ENCODE data around the gene NAT8. TPM values are rescaled to one million over a fixed set of nuclear protein-coding genes. Genes with fewer than 3 reads are reported as not detected.
"Not testable (repeated sequence)": the region's sequence is repeated elsewhere in the genome, so short reads cannot be mapped to it uniquely, and the experiment has no call there.

Gene NAT8
- total RNA-seq, 6 donors from 2014 or later, result not detected

DNA sequence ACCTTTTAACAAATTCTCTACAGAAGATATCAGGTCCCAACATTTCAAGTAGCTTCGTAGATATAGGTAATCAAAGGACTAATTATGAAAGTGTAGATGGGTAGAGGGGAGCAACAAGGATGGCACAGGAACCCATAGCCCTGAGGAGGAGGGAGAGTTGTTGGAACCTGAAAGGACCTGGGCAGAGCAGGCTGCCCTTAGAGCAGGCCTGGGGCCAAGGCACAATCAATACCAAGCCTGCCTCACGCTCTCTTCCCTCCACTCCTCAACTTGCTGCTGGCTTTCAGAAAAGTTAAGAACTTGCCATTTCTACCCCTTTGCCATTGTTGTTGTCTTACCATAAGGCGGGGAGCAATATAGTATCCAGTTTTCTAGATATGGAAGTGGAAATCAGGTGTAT is 10.1 kb upstream of the NAT8 start:
- Histone ChIP-seq H3K4me1 (no peaks in the 10 kb centered on the region), H3K4me3 (no peak overlapping the region), H3K27me3 (no peaks in the 10 kb centered on the region), H3K27ac (no peak overlapping the region), H3K9me3 (no peaks in the 10 kb centered on the region), H3K36me3 (no peaks in the 10 kb centered on the region)
- ATAC-seq (ENCODE audit: low FRiP score in 2 of 2) (no peak), DNase-seq (no peak)
- TF ChIP-seq, protein P1, sequence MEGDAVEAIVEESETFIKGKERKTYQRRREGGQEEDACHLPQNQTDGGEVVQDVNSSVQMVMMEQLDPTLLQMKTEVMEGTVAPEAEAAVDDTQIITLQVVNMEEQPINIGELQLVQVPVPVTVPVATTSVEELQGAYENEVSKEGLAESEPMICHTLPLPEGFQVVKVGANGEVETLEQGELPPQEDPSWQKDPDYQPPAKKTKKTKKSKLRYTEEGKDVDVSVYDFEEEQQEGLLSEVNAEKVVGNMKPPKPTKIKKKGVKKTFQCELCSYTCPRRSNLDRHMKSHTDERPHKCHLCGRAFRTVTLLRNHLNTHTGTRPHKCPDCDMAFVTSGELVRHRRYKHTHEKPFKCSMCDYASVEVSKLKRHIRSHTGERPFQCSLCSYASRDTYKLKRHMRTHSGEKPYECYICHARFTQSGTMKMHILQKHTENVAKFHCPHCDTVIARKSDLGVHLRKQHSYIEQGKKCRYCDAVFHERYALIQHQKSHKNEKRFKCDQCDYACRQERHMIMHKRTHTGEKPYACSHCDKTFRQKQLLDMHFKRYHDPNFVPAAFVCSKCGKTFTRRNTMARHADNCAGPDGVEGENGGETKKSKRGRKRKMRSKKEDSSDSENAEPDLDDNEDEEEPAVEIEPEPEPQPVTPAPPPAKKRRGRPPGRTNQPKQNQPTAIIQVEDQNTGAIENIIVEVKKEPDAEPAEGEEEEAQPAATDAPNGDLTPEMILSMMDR (IDR thresholded peaks at IDR 0.05), result no peak
- TF ChIP-seq POLR2AphosphoS5 (IDR thresholded peaks at IDR 0.05) (no peak), EP300 (IDR thresholded peaks at IDR 0.05) (no peak), POLR2A (IDR thresholded peaks at IDR 0.05) (no peak)
- 92 to 93% methylated on average over 3 of the region's 3 CpGs for WGBS, 2 donors

DNA sequence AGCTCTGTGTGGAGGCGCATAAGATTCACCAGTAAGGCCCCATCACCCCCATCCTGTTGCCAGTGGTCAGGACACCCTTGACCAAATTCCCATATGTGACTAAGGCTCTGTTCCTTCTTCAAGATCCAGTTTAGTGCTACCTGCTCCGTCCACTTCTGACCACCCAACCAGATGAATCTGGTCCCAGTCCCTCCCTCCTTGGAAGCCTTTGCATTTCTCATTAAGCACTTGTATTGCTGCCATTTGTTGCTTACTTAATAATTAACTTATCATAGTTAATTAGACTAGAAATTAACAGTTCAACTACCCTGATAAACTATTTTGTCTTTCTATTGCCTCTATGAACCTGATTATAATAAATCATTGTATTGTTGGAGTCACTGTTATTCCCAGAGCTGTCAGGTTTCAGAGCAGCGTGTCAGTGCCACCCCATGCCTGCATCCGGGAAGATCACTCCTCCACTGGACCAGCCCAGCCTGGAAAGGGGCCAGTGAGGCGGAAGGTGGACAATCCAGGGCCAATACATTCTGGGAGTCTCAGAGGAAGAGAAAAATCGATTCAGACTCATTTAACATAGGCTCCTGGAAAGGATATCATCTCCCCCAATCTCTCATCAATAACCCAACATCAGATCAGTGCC is 9.5 kb upstream of the NAT8 start:
- H3K4me3 ChIP-seq, result no peak overlapping the region
- H3K9me3 ChIP-seq, result no peaks in the 10 kb centered on the region
- DNase-seq, result no peak
- 63 to 66% methylated on average over 5 to 6 of the region's 6 CpGs for WGBS, 2 donors
- no peak overlapping the region for H3K27ac ChIP-seq
- H3K36me3 ChIP-seq, result no peaks in the 10 kb centered on the region
- TF ChIP-seq, protein P1 (IDR thresholded peaks at IDR 0.05), result no peak
- TF ChIP-seq EP300 (IDR thresholded peaks at IDR 0.05), result no peak
- no peak for TF ChIP-seq POLR2A (IDR thresholded peaks at IDR 0.05)
- TF ChIP-seq POLR2AphosphoS5 (IDR thresholded peaks at IDR 0.05), result no peak
- no peaks in the 10 kb centered on the region for H3K27me3 ChIP-seq
- no peaks in the 10 kb centered on the region for H3K4me1 ChIP-seq
- no peak for ATAC-seq (ENCODE audit: low FRiP score in 2 of 2)

DNA sequence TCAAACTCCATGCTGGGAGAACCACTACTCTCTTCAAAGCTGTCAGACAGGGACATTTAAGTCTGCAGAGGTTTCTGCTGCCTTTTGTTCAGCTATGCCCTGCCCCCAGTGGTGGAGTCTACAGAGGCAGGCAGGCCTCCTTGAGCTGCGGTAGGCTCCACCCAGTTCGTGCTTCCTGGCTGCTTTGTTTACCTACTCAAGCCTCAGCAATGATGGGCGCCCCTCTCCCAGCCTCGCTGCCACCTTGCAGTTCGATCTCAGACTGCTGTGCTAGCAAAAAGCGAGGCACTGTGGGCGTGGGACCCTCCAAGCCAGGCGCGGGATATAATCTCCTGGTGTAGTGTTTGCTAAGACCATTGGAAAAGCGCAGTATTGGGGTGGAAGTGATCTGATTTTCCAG is 5.5 kb upstream of the NAT8 start:
- not testable (repeated sequence) for H3K27ac ChIP-seq; H3K4me1 ChIP-seq; H3K36me3 ChIP-seq; H3K27me3 ChIP-seq; ATAC-seq (ENCODE audit: low FRiP score in 2 of 2); H3K9me3 ChIP-seq; H3K4me3 ChIP-seq
- peak in 1 of 2 donors; percentile 27 for DNase-seq
- 80 to 87% methylated on average over 7 to 10 of the region's 10 CpGs for WGBS, 2 donors

DNA sequence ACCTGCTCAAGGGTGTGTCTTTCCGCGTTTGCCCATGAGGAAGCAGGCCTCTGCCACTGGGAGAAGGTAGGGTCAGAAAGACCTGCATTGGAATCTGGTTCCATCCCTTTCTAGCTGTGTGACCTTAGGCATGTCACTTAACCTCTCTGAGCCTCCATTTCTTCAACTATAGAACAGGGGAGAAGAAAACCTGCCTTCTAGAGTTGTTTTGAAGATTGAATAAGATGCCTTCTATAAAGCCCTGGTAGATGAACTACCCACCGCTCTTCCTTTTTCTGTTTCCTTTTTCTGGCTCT is 507 bp downstream of the NAT8 start:
- H3K36me3 ChIP-seq, result no peaks in the 10 kb centered on the region
- WGBS, 2 donors, result 73 to 78% methylated on average over 3 of the region's 3 CpGs
- DNase-seq (no peak), ATAC-seq (ENCODE audit: low FRiP score in 2 of 2) (no peak)
- no peak overlapping the region for H3K4me3 ChIP-seq
- no peaks in the 10 kb centered on the region for H3K27me3 ChIP-seq
- no peaks in the 10 kb centered on the region for H3K9me3 ChIP-seq
- H3K27ac ChIP-seq, result no peak overlapping the region
- H3K4me1 ChIP-seq, result peaks cover 0 to 4% (median 0%) of the 10 kb centered on the region in 4 donors
- TF ChIP-seq POLR2A (IDR thresholded peaks at IDR 0.05) (no peak), EP300 (IDR thresholded peaks at IDR 0.05) (no peak), POLR2AphosphoS5 (IDR thresholded peaks at IDR 0.05) (no peak)
- TF ChIP-seq, protein P1 (IDR thresholded peaks at IDR 0.05), result no peak

DNA sequence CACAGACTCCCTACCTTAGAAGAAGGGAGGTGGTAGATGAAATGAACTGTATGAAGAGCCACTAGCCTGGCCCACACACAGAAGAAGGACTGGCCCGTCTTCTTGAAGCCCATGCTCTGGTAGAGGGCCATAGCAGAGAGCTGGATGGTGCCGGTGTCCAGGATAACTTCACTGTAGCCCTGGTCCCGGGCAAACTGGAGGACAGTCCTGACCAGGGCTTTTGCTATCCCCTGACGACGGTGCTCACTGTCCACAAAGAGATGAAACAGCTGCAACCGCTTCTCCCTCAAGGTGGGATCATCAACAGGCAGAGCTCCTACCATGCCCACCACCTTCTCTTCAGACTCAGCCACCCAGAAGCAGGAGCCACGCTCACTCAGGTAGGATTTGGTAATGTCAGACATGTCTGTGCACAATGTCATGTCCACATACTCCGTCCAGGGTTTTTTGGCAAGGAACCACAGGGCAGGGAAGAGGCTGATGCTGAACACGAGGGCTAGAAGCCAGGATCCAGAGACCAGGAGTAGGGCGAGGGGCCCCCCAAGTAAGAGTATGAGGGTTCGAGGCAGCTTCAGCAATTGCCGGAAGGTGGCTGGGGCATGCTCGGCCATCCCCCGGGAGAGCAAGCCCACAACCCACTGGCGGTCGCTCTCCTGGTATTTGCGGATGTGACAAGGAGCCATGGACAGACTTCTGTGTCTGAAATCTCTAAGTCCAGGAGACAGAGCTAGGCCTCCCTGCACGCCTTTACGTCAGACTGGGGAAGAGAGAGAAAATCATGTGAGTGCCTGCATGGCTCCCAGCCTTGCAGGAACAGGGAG is 1.1 kb downstream of the NAT8 start:
- no peaks in the 10 kb centered on the region for H3K36me3 ChIP-seq
- no peak for ATAC-seq (ENCODE audit: low FRiP score in 2 of 2)
- no peaks in the 10 kb centered on the region for H3K27me3 ChIP-seq
- H3K9me3 ChIP-seq, result no peaks in the 10 kb centered on the region
- no peak overlapping the region for H3K27ac ChIP-seq
- no peak overlapping the region for H3K4me3 ChIP-seq
- 83 to 85% methylated on average over 8 to 12 of the region's 19 CpGs for WGBS, 2 donors
- no peak for TF ChIP-seq POLR2A (IDR thresholded peaks at IDR 0.05)
- TF ChIP-seq EP300 (IDR thresholded peaks at IDR 0.05), result no peak
- TF ChIP-seq, protein P1 (IDR thresholded peaks at IDR 0.05), result no peak
- no peak for TF ChIP-seq POLR2AphosphoS5 (IDR thresholded peaks at IDR 0.05)
- DNase-seq, result peak in 1 of 2 donors; percentile 15
- peaks cover 0 to 4% (median 0%) of the 10 kb centered on the region in 4 donors for H3K4me1 ChIP-seq
